K562 (cell line): ENCODE results near the gene ST6GAL1. TPM values are rescaled to one million over a fixed set of nuclear protein-coding genes. Genes with fewer than 3 reads are reported as not detected.

ENCODE experiments used
- ATAC-seq: fragments of 200-7000 bp; cut with Tn5 transposase; 3 replicates; pipeline ENCODE4 v1.9.1; 2020; ENCODE audit warnings: moderate library complexity
- BruUV-seq: library from RNA; stranded (reverse); fragments of 400-500 nt; replicated peaks from 2 replicates; lab custom pipeline; 2021; lab: Mats Ljungman, UMichigan
- CTCF ChIA-PET: fragments of 300-600 bp; formaldehyde crosslinking; extraction: SDS; loops from one replicate; lab custom pipeline; 2021; ENCODE audit warnings: low intra/inter-chr PET ratio; lab: Yijun Ruan, JAX
- POLR2A ChIA-PET: fragments of 300-600, 350-650 bp; sonication (Branson Sonifier 250); formaldehyde crosslinking; extraction: SDS; loops from one replicate; lab custom pipeline; 2021; ENCODE audit warnings: antibody characterized with exemption, inconsistent platforms; lab: Yijun Ruan, JAX
- DNase-seq, 4 experiments: peaks; one replicate each; pipeline versions ENCODE4 v3.0.0 to v3.0.0-alpha.2; 2011 to 2018; ENCODE audit warnings: low spot score in 3 of 4, mixed read lengths in 3 of 4; ENCODE audit errors: extremely low read depth in 1 of 4
- FAIRE-seq: peaks from 2 replicates; lab custom pipeline; 2011; peaks lifted over from hg19 to GRCh38; lab: Jason Lieb, UNC
- H2AFZ ChIP-seq: 2 replicates; pipeline ENCODE4 v1.6.0; 2011; ENCODE audit warnings: low read depth, low read length, control low read depth, inconsistent platforms
- H3K27ac ChIP-seq: fragments of 200-600 bp; 3 replicates; pipeline ENCODE4 v1.8.0; 2011; ENCODE audit warnings: low read depth, mild to moderate bottlenecking, control low read depth, inconsistent platforms, low read length, moderate library complexity, mixed read lengths; ENCODE audit errors: extremely low read depth
- H3K27me3 ChIP-seq, 2 experiments: fragments of 300-600 bp in 1 of 2; 2 replicates in 1 of 2; 3 replicates in 1 of 2; pipeline versions ENCODE4 v1.6.0 to v1.8.0; 2011; ENCODE audit warnings: inconsistent platforms in 2 of 2, low read length in 2 of 2, mild to moderate bottlenecking in 1 of 2, mixed read lengths in 1 of 2, moderate library complexity in 1 of 2; ENCODE audit not compliant: control insufficient read depth in 2 of 2, insufficient read depth in 2 of 2
- H3K36me3 ChIP-seq: fragments of 300-600 bp; 3 replicates; pipeline ENCODE4 v1.8.0; 2011; ENCODE audit warnings: mild to moderate bottlenecking, low read length, inconsistent platforms; ENCODE audit not compliant: control insufficient read depth, insufficient read depth
- H3K4me1 ChIP-seq, 2 experiments: fragments of 200-600 bp in 1 of 2; replicated peaks in 1 of 2; 2 replicates in 1 of 2; 3 replicates in 1 of 2; pipeline versions ENCODE4 v1.5.1 to v1.8.0; 2011; ENCODE audit warnings: inconsistent platforms in 2 of 2, low read length in 2 of 2, mild to moderate bottlenecking in 1 of 2, mixed read lengths in 1 of 2, moderate library complexity in 1 of 2; ENCODE audit not compliant: control insufficient read depth in 2 of 2, insufficient read depth in 2 of 2
- H3K4me2 ChIP-seq: 2 replicates; pipeline ENCODE4 v1.6.1; 2011; ENCODE audit warnings: low read length, control low read depth, inconsistent platforms, mixed read lengths; ENCODE audit not compliant: insufficient read depth
- H3K4me3 ChIP-seq: fragments of 200-600 bp; sonication (generic), shearing (Covaris generic); 2 replicates; pipeline ENCODE4 v1.5.1; 2016; ENCODE audit warnings: control low read depth, inconsistent platforms
- H3K79me2 ChIP-seq: fragments of 200-600 bp; 3 replicates; pipeline ENCODE4 v1.8.0; 2011; ENCODE audit warnings: low read length, inconsistent platforms; ENCODE audit not compliant: control insufficient read depth, insufficient read depth
- H3K9ac ChIP-seq, 2 experiments: 2 replicates each; pipeline versions ENCODE4 v1.6.0 to v1.6.1; 2011; ENCODE audit warnings: low read depth in 2 of 2, low read length in 2 of 2, control low read depth in 1 of 2, inconsistent platforms in 1 of 2, mild to moderate bottlenecking in 1 of 2, mixed read lengths in 1 of 2; ENCODE audit not compliant: insufficient read depth in 1 of 2
- H3K9me1 ChIP-seq: one replicate; pipeline ENCODE4 v1.6.0; 2011; ENCODE audit warnings: inconsistent platforms, mild to moderate bottlenecking, low read length, moderate library complexity; ENCODE audit not compliant: control insufficient read depth, insufficient read depth
- H3K9me3 ChIP-seq: replicated peaks from 2 replicates; pipeline ENCODE4 v1.5.1; 2011; ENCODE audit warnings: low read depth, low read length, inconsistent platforms; ENCODE audit not compliant: control insufficient read depth, insufficient read depth
- H4K20me1 ChIP-seq: replicated peaks from 2 replicates; pipeline ENCODE4 v1.6.1; 2011; ENCODE audit warnings: low read length, inconsistent platforms, mixed read lengths; ENCODE audit not compliant: control insufficient read depth, insufficient read depth
- ARID2 ChIP-seq: fragments of 450-650 bp; IDR thresholded peaks from 2 replicates; pipeline ENCODE4 v1.6.1; 2017; ENCODE audit warnings: antibody characterized with exemption, mild to moderate bottlenecking
- DPF2 ChIP-seq: fragments of 450-650 bp; IDR thresholded peaks from 2 replicates; pipeline ENCODE4 v1.6.1; 2016
- FOXK2 ChIP-seq, 2 experiments: fragments of 450-650 bp; IDR thresholded peaks in 1 of 2; conservative IDR thresholded peaks in 1 of 2; 2 replicates each; pipeline ENCODE4 v1.6.1; 2016; ENCODE audit warnings: low read depth in 2 of 2, mild to moderate bottlenecking in 1 of 2
- GABPA ChIP-seq: fragments of 200-800 bp; sonication (Bioruptor generic); conservative IDR thresholded peaks from 2 replicates; pipeline ENCODE4 v1.6.1; 2016; ENCODE audit warnings: low read depth, missing genetic modification characterization, missing compliant biosample characterization
- GATAD2B ChIP-seq: fragments of 450-650 bp; IDR thresholded peaks from 2 replicates; pipeline ENCODE4 v1.6.1; 2017; ENCODE audit warnings: mild to moderate bottlenecking, borderline replicate concordance
- HDGF ChIP-seq: fragments of 450-650 bp; IDR thresholded peaks from 2 replicates; pipeline ENCODE4 v1.6.1; 2016
- MEF2D ChIP-seq: conservative IDR thresholded peaks from 2 replicates; pipeline ENCODE4 v1.6.1; 2016; ENCODE audit warnings: low read depth, missing genetic modification characterization, missing compliant biosample characterization
- SMARCA4 ChIP-seq: fragments of 450-650 bp; IDR thresholded peaks from 2 replicates; pipeline ENCODE4 v1.6.1; 2016
- SMARCA5 ChIP-seq: fragments of 450-650 bp; IDR thresholded peaks from 2 replicates; pipeline ENCODE4 v1.6.1; 2016
- XRCC3 ChIP-seq: fragments of 450-650 bp; IDR thresholded peaks from 2 replicates; pipeline ENCODE4 v1.6.1; 2017; ENCODE audit warnings: mild to moderate bottlenecking, moderate library complexity
- ZNF174 ChIP-seq: fragments of 250-450 bp; sonication (Bioruptor Pico); IDR thresholded peaks from 2 replicates; pipeline ENCODE4 v1.4.0; 2020; ENCODE audit warnings: mild to moderate bottlenecking
- ZNF24 ChIP-seq: fragments of 450-650 bp; IDR thresholded peaks from 2 replicates; pipeline ENCODE4 v1.6.1; 2016
- ZNF324 ChIP-seq: fragments of 250-450 bp; sonication (Bioruptor Pico); IDR thresholded peaks from 2 replicates; pipeline ENCODE4 v1.4.0; 2020; ENCODE audit warnings: mild to moderate bottlenecking
- WGBS: fragments of 100-300 bp; shearing (Covaris generic); methylation state at CpG from one replicate; pipeline ENCODE4 v1.1.6; 2016; ENCODE audit warnings: low coverage, mixed read lengths; ENCODE audit not compliant: insufficient coverage; ENCODE audit errors: missing lambda C conversion rate; 5-methylcytosine and 5-hydroxymethylcytosine counted together
- in situ Hi-C: fragments of 300-500 bp; cut with MboI; formaldehyde crosslinking; loops from 4 replicates; pipeline ENCODE4 v1.15.0; 2018; ENCODE audit warnings: inconsistent platforms, mixed read lengths
- intact Hi-C: fragments of 100-400 bp; cut with micrococcal nuclease; formaldehyde crosslinking; loops from 2 replicates; pipeline ENCODE4 v1.14.2; 2022
- polyA plus RNA-seq, 8 experiments: library from polyadenylated mRNA; depleted of rRNA in 4 of 8; stranded (reverse) in 5 of 8; unstranded in 3 of 8; fragments of >200 nt; fragmentation: Nextera tagmentation in 2 of 8; fragmentation: Illumina TruSeq in 1 of 8; extraction: Ambion mirVana in 2 of 8; extraction: Trizol in 1 of 8; gene quantifications; 2 replicates each; pipeline versions ENCODE4 v1.2.1 to v1.2.3, GENCODE V29; 2011 to 2014; ENCODE audit warnings: inconsistent platforms in 1 of 8, missing spikeins in 1 of 8
- total RNA-seq, 7 experiments: library from RNA; depleted of rRNA in 6 of 7; stranded (reverse); fragments of >200 nt in 6 of 7; fragmentation: Illumina TruSeq in 2 of 7; extraction: Trizol in 2 of 7; gene quantifications; 2 replicates each; pipeline versions ENCODE4 v1.2.1 to v1.2.3, GENCODE V29; 2011 to 2021; ENCODE audit warnings: low replicate concordance in 1 of 7
- TF ChIP-seq, protein P1 (sequence below), 2 experiments: fragments of 450-650 bp in 1 of 2; sonication (generic) in 1 of 2; formaldehyde crosslinking in 1 of 2; IDR thresholded peaks; 2 replicates each; pipeline versions ENCODE4 v1.7.1 to v1.9.0; 2016 to 2022; ENCODE audit warnings: inconsistent platforms in 1 of 2, mild to moderate bottlenecking in 1 of 2, missing genetic modification reagents in 1 of 2

Gene ST6GAL1
- total and polyA plus RNA-seq, 9 of the 15 experiments (the other 6 are each of a cell fraction or from before 2014, with no cell fraction given) = 31.9 to 145 (median 71.0) TPM

DNA sequence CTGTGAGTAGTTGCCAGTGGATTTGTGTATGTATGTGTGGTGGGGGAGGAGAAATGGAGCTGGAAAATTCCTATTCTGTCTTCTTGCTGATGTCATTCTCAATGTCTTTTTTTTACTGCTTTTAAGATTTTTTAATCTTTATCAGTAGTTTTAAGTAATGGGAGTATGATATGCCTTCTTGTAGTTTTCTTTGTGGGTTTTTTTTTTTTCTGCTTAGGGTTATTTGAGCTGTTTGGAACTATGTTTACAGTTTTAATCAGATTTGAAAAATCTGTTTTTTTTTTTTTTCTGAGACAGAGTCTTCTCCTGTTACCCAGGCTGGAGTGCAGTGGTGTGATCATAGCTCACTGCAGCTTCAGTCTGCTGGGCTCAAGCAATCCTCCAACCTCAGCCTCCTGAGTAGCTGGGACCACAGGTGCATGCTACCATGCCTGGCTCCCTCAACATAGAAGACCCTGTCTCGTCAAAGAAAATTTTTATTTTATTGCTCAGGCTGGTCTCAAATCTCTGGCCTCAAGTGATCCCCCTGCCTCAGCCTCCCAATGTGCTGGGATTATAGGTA, 171.8 kb downstream of the ST6GAL1 start:
- Histone ChIP-seq H3K27me3 (no peaks in the 10 kb centered on the region), H3K4me2 (peak overlapping the region; percentile 70), H4K20me1 (no peaks in the 10 kb centered on the region), H2AFZ (peak overlapping the region; percentile 68), H3K4me3 (no peak overlapping the region), H3K4me1 (peaks cover 10 to 16% of the 10 kb centered on the region in 2 experiments), H3K9ac (no peak overlapping the region; a peak in 1 of 4 replicates), H3K27ac (no peak overlapping the region), H3K36me3 (no peaks in the 10 kb centered on the region), H3K9me1 (no peaks in the 10 kb centered on the region), H3K79me2 (no peaks in the 10 kb centered on the region), H3K9me3 (no peaks in the 10 kb centered on the region)
- FAIRE-seq (no peak), DNase-seq (no peak), ATAC-seq (peak; percentile 13; the same call in 2 of the 3 replicates)
- WGBS = 40% methylated on average over 1 of the region's 1 CpG
- intact Hi-C loops = loop anchor here (5.0 kb wide), 1 partner anchor 115 kb away; no protein-coding TSS in a partner anchor
- ChIA-PET POLR2A (interaction anchor here (0.5 to 1.7 kb wide), 5 partner anchors 11 to 318 kb away, joined by 3 to 9 read pairs (median 5); partner anchors contain the start of gene EIF4A2), CTCF (no interaction called here)
- BruUV-seq = no TSS peak
- in situ Hi-C loops = no loop called here
- TF ChIP-seq GATAD2B (no peak), FOXK2 (conservative IDR thresholded peaks at IDR 0.05 in 1 of 2, IDR thresholded peaks at IDR 0.05 in 1 of 2; ENCODE audit: low read depth in 2 of 2) (peak in 1 of 2 experiments; percentile 34; a peak in 1 of 4 replicates), ZNF24 (no peak), HDGF (no peak), DPF2 (peak; percentile 39; the same call in 1 of the 2 replicates), SMARCA4 (peak; percentile 10; the same call in 1 of the 2 replicates), XRCC3 (no peak), ARID2 (no peak), ZNF324 (CRISPR knock-in tag) (no peak), SMARCA5 (0 out of 2 replicates have a peak, but pooled peaks have one; percentile 7), MEF2D (tag) (no peak), ZNF174 (CRISPR knock-in tag) (no peak), GABPA (tag) (0 out of 2 replicates have a peak, but pooled peaks have one; percentile 16)
- TF ChIP-seq, protein P1, sequence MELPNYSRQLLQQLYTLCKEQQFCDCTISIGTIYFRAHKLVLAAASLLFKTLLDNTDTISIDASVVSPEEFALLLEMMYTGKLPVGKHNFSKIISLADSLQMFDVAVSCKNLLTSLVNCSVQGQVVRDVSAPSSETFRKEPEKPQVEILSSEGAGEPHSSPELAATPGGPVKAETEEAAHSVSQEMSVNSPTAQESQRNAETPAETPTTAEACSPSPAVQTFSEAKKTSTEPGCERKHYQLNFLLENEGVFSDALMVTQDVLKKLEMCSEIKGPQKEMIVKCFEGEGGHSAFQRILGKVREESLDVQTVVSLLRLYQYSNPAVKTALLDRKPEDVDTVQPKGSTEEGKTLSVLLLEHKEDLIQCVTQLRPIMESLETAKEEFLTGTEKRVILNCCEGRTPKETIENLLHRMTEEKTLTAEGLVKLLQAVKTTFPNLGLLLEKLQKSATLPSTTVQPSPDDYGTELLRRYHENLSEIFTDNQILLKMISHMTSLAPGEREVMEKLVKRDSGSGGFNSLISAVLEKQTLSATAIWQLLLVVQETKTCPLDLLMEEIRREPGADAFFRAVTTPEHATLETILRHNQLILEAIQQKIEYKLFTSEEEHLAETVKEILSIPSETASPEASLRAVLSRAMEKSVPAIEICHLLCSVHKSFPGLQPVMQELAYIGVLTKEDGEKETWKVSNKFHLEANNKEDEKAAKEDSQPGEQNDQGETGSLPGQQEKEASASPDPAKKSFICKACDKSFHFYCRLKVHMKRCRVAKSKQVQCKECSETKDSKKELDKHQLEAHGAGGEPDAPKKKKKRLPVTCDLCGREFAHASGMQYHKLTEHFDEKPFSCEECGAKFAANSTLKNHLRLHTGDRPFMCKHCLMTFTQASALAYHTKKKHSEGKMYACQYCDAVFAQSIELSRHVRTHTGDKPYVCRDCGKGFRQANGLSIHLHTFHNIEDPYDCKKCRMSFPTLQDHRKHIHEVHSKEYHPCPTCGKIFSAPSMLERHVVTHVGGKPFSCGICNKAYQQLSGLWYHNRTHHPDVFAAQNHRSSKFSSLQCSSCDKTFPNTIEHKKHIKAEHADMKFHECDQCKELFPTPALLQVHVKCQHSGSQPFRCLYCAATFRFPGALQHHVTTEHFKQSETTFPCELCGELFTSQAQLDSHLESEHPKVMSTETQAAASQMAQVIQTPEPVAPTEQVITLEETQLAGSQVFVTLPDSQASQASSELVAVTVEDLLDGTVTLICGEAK (IDR thresholded peaks at IDR 0.05) = peak; percentile 70
- TF ChIP-seq, protein P1 (CRISPR knock-in tag; IDR thresholded peaks at IDR 0.05) = no peak
